GM19468 (cell line): Measurements from ENCODE around the gene THSD4.

Experiments used
- ATAC-seq: cut with Tn5 transposase; IDR thresholded peaks from one replicate; pipeline ENCODE4 v1.9.1; 2021; ENCODE audit warnings: mild to moderate bottlenecking, moderate library complexity, moderate number of reproducible peaks; ENCODE audit not compliant: unreplicated experiment; ENCODE audit errors: extremely low read depth

The THSD4 gene

GRCh38 chr15:71180986-71181853 lies 65.9 kb downstream of the THSD4 start:
- ATAC-seq, result no peak

DNA sequence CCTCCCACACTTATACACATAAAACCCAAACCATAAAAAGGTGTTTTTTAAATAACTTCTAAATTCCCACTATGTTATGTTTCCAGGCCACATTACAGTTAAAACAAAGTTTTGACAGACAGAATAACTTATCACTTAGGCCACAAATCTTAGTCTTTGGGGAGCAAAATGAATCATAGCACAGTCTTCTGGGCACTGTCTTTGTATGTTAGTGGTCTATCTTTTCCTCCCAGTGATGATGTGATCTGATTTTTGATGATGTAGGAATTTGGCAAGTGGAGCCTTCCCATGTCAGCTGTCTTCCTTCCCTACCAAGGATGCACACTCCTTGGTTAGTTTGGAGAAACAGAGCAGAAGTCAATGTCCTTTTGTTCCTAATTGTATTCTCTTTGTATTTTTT lies 67.3 kb downstream of the THSD4 start:
- ATAC-seq, result no peak

GRCh38 chr15:71183063-71183462 lies 67.8 kb downstream of the THSD4 start:
- no peak for ATAC-seq

DNA sequence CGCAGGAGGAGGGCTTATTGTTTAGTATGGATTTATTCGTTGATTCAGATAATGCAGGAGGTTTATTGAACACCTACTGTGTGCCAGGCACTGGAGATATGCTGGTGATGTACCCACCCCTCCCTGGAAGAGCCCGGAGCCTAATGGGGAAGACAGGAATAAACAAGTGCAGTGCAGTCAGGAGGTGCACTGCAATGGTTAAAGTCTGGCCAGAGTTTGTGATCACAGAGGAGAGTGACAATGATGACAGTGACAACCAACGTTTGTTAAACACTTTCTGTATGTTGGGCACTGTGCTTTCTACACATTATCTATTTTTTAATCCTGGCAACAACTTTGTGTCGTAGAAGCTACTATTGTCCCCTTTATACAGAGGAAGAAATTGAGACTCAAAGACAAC lies 70.4 kb downstream of the THSD4 start:
- ATAC-seq, result no peak

- no peak for ATAC-seq
These were observed 71.0 kb downstream of the THSD4 start for GRCh38 chr15:71186267-71186666.

DNA sequence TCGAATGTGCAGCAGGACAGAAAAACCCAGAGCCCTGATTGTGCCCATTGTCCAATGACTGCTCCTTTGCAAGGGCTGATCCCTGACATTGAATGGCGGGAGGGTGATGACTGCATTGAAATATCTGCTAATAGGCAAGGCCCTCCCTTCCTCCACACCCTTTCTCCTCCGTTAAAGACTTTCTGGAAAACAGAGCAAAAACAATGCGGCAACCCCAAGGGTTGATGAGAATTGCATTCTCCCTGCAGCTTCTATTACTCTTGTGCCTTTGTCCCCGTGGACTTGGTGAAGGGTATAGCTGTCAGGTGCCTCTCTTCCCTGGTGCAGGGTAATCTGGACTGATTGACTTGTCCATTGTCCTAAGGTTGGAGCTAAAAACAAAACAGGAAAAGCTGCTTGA lies 71.8 kb downstream of the THSD4 start:
- no peak for ATAC-seq

DNA sequence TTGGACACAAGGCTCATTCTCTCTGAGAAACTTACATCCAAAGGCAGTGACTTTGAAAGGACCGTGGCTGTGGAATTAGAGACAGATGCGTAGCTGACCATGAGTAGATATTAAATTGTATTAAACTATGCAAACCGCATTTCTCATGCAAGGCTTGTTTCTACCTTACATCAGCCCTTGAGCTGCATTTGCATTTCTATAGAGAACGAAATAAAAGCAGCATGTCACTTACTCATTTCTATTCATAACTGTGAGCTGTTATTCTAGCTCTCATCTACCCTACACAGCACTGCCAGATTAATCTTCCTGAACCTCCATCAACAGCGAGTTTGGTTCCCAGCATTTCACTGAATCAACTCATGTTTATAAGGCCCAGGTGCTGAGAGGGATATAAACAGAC lies 72.3 kb downstream of the THSD4 start:
- ATAC-seq, result no peak

- no peak for ATAC-seq
These were observed 74.4 kb downstream of the THSD4 start for GRCh38 chr15:71189718-71190117.

- no peak for ATAC-seq
These were observed 76.0 kb downstream of the THSD4 start for GRCh38 chr15:71191296-71191695.

DNA sequence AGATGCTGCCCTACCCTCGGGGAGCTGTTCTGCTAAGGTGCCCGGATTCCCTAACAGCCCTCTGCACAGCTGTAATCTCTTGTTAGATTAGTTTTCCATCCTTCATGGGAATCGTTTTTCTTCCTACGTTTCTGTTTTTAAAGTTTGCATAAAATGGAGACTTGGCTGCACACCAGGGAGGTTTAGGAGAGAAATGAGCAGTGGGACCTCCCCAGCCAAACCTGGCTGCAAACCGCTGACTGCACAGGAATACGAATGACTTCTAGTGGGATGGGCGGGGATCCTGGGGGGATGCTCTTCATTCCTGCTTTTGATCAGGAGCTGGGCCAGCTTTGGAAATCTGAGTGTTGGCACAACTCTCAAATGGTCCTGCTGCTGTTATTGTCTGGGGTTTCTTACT lies 77.5 kb downstream of the THSD4 start:
- ATAC-seq, result no peak

DNA sequence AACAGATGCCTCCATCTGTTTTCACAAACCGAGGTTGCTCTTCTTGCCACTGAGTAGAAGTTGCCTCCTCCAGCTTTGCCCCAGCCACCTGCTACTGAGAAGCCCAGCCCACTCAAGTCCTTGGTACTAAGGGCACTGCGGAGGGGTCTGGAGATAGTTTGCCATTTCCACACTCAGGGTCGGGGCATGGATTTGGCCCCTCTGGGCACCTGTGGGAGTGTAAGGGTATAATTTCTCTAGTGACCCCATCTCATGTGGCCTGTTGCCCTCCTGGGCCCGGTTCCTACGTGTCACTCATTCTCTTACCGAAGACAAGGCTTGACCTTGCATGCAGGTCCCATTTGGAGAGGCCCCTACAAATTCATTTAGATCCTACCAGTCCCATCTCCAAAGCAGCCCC lies 79.0 kb downstream of the THSD4 start:
- ATAC-seq, result no peak

DNA sequence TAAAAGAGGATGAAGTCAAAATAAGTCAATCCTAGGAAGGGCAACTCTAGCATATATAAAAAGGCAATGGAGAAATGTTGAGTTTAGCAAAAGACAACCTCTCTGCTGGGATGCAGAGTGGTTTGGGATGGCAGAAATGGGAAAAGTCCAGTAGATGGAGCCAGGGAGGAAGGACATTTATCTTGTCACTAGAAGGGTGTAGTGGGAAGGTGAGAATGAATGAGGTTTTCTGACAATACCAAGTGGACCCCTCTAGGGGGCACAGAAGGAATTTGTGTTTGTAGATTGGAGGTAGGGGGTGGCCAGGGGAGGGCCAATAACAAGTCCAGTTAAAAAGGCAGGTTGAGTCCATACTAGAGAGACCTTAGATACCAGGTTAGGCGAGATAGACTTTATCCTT lies 80.0 kb downstream of the THSD4 start:
- no peak for ATAC-seq

DNA sequence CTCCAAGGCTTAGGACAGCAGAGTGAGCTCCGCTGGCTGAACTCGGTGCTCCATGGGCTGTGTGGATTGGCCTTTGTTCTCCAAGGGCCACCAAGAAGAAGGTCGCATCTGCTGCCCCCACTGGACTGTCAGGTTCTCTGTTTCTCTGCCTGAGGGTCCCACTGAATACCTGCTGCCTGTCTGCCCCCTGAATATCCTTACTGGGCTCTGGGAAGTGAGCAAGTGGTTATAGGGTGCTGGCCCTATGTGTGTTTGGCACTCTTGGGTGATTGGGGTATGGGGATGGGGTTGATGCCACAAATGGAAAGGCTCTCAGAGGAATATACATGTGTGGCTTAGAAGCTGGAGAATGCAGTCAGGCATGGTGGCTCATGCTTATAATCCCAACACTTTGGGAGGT lies 82.3 kb downstream of the THSD4 start:
- ATAC-seq, result no peak

GRCh38 chr15:71198846-71199245 lies 83.6 kb downstream of the THSD4 start:
- no peak for ATAC-seq

DNA sequence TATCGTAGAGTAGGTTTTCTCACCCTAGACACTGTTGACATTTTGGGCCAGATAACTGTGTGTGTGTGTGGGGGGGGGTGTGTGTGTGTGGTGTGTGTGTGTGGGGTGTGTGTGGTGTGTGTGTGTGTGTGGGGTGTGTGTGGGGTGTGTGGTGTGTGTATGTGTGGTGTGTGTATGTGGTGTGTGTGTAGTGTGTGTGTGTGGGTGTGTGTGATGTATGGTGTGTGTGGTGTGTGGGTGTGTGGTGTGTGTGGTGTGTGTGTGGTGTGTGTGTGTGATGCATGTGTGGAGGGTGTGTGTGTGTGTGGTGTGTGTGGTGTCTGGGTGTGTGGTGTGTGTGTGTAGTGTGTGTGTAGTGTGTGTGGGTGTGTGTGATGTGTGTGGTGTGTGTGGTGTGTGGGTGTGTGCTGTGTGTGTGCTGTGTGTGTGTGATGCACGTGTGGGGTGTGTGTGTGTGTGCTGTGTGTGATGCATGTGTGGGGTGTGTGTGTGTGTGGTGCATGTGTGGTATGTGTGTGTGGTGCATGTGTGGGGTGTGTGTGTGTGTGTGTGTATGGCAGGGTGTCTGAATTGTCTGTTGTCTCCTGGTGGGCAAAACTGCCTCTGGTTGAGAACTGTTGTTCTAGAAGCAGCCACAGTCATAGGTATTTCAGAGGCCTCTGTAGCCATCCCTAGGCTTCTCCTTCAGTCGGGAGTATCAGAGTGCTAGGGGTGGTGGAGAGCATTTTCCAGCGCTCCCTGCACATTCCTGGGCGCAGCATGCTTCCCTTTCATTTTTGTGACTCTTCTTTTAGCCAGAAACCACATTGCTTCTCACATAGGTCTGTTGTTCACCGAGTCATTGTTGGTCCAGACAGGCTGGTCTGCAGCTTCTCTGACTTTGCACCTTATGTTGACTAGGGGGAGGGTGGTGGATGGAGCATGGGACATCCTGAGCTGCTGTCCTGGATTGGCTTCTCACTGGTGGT lies 84.4 kb downstream of the THSD4 start:
- no peak for ATAC-seq

GRCh38 chr15:71201477-71201876 lies 86.2 kb downstream of the THSD4 start:
- no peak for ATAC-seq

DNA sequence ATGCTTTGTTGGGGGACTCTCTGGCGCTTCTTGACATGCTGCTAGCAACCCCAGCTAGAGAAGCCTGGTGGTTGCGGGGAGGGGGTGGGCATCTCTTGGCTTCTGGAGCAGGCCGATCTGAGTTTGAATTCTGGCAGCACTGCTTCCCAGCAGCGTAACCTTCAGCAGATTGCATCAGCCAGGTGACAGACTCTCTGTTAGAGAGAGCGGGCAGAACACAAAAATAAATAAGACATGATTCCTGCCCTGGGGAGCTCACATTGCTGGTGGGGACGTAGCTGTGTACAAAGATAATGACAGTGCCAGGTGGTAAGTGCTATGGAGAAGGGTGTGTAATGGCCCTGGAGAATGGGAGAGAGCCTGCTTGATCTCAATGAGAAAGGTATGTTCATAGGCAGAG lies 87.4 kb downstream of the THSD4 start:
- ATAC-seq, result no peak

DNA sequence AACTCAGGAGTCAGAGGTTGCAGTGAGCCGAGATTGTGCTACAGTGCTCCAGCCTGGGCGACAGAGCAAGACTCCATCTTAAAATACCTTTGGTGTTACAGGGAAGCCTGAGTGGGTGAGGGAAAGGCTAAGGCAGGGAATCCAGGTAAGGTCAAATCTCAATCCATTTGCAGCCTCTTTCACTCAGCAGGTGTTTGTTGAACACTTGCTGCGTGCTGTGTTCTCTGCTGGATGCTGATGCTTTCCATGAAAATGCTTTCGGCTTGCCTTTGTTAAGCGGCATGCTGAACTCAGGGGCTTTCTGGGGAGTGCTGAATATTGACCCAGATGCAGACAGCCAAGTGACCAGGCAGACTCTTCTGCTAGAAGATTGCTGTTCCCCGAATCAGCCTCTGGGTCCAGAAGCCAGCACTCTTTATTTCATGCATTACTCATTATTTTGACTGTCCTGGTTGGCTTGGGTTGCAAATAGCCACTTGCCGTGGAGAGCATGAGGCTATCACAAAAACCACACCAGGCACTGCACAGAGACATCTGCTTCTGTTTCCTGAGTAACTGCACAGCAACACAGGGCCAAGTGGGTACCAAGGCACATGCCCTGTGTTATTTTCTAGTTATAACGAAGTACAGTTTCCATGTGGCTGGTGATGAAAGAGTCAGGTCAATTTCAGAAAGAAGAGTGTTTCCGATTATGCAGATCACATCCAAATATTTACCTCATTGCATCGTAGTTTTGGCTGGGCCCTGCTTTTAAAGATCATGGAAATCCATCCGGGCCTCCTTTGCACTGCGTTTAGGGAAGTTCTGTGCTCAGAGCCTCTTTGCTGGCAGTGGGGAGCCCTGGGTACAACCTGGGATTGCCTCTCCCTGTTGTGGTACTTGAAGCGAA lies 88.6 kb downstream of the THSD4 start:
- ATAC-seq, result no peak

DNA sequence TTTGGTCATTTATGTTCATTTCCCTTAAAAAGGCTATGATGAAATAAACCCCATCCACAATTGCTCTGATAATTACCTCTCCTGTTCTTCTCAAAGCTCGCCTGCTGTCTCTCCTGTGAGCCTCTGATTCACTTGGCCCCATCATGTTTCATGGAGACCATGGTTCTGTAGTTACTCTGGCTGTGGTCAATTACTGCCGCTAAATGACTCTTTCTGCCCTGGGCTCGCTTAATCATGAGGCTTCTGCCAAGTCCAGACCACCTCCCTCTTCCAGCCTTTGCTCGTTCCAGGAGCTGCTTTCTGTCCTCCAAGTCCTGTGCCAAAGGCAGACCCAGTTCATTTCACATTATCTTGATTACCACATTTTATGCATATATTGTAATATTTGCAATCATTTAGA lies 91.9 kb downstream of the THSD4 start:
- no peak for ATAC-seq

DNA sequence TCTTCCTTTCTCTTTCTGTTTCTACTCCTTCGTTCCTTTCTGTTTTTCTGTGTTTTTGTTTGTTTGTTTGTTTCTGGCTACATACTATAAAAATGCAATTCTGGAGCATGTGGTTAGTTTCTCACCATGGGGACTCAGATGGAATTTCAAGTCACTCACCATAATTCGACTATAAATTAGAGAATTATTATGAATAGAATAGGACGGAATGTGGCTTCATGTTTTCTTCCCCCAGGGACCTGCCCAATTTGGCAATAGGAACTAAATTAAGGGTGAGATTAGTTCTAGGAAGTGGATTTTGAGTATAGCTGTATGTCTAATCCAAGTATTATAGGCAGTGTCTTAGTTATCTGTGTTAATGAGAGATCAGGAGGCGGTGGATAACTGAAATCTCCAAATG lies 96.9 kb downstream of the THSD4 start:
- no peak for ATAC-seq
